Measurements from ENCODE around the gene KRTAP10-7.
"Not testable (repeated sequence)": the region's sequence is repeated elsewhere in the genome, so short reads cannot be mapped to it uniquely, and the experiment has no call there.

Gene KRTAP10-7

DNA sequence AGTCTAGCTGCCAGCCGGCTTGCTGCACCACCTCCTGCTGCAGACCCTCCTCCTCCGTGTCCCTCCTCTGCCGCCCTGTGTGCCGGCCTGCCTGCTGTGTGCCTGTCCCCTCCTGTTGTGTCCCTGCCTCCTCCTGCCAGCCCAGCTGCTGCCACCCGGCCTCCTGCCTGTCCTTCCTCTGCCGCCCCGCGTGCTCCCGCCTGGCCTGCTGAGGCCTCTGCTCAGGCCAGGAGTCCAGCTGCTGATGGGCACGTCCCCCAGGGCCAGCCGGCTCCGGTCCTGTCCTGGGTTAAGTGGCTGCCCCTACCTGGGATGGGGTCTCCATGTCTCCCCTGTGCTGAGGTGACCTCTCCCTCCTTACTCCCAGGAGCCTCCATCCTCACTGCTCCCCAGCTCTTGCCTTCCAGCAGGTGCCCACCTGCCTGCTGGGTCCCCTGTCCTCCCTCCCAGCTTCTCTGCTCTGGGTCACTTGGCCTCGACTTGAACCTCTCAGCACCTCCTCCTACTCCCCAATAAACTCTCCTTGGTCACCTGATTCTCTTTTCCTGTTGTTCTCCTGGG is 12.4 kb downstream of the KRTAP10-7 start:
- DNase-seq, result no peak

DNA sequence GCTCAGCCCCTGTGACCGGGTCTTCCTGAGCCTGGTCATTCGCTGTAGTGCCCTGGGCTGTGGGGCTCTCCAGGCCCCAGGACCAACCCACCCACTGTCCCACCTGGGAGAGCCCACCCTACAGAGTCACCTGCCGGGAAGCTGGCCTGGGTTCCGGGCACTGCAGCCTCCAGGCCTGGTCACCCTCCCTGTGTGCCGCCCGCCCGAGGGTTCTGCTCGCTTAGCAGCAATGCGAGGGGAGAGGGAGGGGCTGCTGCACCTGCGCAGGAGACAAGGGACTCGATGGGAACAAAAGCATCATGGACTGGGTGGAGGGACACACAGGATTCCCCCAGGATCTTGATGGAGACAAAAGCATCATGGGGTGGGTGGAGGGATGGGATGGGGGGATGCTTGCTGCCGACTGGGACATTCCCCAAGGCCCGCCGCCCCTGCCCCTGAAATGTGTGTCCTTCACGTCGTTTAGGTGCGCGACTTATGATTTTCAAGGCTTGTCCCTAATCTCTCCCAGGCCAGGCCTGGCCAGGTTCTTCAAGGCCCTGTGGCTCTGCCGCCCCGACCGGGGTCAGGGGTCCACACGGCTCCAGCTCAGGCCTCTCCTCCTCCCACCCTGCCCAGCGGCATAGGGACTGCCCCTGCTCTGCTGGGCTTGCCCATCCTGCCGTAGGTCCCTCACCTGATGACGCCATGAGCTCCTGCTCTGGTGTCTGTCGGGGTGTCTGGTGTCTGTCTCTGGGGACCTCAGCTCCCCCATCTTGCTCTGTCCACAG is 13.2 kb downstream of the KRTAP10-7 start:
- DNase-seq, result no peak

DNA sequence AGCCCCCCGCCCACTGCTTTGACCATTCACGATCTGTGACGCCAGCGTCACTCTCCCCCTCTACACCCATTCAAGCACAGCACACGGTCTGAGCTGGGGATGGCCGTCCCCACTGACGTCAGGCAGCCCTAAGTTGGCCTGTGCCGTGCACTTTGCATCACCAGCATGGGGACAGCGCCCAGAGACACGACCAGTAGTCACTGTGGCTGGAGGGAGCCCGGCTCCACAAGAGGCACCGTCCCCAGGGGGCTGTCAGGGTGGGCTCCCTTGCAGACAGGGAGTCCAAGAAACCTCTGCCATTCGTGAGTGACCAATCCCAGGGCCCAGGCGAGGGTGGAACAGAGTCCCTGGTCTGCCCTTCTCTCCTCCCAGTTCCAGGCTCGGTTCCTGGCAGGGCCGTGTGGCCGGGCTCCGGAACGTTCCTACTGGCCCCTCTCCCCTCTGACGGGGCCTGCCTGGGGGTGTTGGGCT is 13.8 kb downstream of the KRTAP10-7 start:
- DNase-seq, result no peak

DNA sequence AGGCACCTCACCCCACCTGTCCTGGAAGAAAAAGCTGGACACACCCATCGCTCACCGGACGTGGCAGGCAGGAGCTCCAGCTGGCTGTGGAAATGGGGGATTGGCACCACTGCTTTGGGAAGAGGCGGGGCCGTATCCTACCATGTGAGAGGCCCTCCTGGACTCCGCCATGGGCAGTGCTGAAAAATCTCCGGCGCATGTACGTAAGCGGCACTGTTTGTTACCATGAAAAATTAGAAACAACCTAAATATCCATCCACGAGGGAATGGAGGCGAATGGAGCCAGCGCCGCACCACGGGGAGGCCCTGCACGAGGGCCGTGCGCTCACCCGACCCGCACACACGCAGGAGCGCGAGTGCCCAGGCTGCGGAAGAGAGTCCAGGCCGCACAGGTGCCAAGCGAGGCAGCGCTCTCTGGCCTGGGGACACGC is 14.6 kb downstream of the KRTAP10-7 start:
- no peak for DNase-seq

DNA sequence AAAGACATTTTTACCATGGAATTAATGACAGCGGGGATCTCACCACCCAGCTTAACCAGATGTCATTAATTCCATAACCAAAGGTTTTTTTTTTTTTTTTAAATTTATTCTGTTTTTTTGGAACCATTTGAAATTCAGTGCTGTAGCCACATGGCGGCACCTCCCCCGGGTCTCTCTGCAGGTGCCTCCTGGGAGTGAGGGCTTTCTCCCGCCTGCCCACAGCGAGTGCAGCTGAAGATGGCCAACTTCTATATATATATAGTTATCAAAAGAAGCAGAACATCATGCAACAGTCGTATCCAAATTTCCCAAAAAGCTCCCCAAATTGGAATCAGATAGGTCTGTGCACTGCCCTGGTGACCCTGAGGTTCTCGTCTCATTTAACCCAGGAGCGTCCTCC is 15.1 kb downstream of the KRTAP10-7 start:
- DNase-seq, result no peak

DNA sequence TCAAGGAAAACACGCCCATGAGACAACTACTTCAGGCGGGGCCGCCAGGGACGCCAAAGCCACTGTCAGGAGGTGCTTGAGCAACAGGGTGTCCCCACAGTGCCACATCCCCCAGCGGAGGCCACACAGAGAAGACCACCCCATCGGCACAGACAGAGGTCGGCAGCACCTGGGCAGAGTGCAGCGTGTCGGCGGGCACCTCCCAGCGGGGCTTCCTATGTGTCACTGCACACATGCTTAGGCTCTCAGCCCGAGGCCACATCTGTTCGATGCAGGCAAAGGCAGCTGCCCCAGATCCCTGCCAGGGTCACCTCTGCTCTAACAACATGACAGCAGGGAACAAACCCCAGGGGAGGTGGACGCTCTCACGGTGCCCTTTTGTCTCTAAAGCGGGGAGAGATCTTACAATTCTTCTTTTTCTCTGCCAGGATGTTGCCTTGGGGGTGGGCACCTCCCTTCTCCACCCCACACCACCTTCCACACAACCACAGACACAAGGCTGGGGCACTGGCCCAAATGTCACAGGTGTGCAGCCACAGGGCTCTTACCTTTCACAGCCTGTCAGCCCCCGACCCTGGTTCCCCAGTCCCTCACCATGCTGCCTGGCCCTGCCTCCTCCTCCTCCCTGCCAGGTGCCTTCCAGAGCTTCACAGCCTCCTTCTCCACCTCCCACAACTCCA is 15.7 kb downstream of the KRTAP10-7 start:
- peak; percentile 30 for DNase-seq

DNA sequence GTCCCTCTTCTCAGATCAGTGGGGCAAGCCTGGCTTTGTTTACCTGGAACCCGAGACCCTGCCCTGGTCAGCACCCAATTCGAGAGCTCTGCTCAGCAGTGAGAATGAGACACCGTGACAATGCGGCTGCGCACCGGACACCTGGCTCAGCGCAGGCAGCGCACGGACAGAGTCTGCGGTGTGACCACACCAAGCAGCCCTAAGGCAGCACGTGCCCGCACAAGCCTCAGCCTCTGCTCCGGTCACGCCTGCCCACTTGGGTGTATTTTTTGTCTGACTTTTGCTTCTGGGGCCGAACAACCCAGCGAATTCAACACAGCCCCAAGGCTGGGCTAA is 16.2 kb downstream of the KRTAP10-7 start:
- no peak for DNase-seq

DNA sequence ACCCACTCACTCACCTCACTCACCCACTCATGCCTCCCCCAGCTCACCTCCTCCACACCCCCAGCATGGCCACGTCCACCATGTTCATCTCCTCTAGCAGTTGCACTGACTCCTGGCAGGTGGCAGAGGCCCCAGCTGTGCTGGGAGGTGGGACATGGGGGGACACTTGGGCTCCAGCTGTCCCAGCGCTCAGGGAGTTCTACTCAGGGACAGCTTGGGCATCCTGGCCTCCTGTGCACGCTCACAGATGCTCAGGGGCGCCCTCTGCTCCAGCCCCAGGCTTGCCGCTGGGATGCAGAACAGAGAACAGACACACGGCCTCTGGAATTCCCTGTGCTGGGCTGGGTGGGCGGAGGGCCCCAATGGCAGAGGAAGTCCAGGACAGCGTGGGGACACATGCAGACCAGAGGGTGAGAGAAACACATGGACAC is 16.7 kb downstream of the KRTAP10-7 start:
- no peak for DNase-seq

DNA sequence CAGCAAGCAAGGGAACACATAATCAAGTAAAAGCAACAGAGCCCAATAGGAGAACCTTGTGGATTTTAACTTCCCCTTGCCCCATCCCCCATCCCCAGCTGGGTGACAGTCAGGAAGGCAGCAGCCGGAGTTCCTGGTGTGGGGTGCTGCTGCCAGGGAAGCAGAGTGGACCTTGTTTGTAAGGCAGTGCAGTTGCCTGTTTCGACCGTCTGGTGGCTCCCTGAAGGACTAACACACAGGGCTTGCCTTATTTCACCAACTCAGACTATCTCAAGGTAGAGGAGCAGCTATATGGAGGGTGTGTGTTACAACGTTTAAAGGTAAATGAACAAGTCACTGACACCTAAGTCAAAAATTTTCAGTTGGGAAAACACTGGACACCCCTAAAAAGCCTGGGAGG is 18.1 kb downstream of the KRTAP10-7 start:
- DNase-seq, result no peak

DNA sequence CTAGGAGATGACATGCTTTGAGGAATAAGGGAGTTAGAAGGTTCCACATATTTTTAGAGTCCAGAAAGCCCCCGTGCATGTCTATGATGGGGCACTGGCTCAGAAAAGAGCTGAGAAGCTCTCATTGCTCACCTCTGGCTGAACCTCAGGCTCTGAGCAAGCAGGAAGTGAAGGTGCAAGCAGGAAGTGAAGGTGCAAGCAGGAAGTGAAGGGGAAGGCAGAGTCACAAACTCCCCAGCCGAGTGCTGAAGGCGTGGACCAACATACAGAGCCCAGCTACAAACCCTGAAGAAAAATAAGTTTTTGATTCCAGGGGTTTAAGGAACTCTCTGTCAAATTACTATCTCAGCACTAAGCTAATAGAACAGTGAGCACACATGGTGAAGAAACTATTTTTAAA is 18.5 kb downstream of the KRTAP10-7 start:
- no peak for DNase-seq

DNA sequence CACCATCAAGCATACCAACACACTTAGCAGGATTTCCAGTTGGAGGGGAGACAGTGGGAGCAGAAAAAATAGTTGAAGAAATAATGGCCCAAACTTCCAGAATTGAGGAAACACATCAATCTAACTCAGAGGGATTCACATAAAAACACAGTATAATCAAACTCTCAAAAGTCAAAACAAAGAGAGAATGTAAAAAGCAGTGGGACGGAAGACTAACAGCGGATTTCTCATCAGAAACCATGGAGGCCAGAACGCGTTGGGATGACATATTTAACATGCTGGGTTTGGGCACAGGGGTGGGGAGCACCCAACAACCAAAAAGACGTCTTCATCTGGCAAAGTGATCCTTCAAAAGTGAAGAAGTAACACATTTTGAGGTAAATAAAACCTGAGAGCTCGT is 19.5 kb downstream of the KRTAP10-7 start:
- DNase-seq, result no peak

DNA sequence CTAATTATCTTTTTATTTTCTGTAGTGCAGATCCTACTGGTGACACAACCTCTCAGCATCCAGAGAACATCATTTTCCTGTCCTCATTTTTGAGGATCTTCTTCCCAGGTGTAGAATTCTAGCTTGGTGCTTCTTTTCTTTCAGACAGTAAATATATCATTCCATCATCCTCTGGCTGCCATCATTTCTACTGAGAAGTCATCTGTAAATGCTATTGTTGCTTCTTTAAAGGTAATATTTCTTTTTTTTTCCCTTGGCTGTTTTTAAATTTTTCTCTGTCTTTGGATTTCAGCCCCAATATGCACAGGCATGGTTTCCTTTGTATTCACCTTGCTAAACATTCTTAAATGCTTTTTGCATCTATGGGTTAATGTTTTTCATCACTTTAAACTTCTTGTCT is 23.2 kb downstream of the KRTAP10-7 start:
- no peak for DNase-seq

DNA sequence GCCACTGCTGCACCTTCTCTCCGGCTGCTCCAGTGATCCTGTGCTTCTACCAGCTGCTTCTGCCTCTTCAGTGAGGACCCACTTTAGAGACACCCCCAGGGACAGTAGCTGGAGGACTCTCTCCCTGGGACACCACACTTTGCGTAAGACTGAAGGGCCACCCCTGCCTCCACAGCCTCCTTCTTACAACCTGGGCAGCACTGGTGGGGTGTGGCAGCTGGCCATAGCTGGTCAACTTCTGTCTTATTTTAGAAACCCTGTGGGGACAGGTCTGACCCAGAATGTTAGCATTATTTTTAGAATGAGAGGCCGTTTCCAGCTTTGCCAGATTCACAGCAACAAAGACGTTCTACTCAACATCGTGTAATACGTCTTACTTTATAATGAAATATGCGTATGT is 25.4 kb downstream of the KRTAP10-7 start:
- DNase-seq, result no peak

DNA sequence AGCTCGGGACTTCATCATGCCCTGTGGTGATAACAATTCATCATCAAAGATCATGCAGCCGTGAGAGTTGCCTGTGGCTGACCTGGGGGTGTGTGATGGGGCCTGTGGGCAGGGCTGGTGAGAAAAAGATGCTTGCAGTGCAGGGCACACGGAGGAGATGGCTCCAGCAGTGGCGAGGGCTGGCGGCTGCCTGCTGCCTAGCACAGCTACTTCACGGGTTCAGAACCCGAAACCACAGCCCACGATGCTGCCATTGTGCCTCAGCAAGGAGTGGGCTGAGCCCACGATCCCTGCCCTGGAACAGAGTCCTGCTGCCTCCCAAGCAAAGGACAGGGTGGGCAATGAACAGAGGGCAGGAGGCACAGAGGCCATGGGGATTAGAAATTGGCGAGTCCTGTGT is 25.9 kb downstream of the KRTAP10-7 start:
- no peak for DNase-seq

DNA sequence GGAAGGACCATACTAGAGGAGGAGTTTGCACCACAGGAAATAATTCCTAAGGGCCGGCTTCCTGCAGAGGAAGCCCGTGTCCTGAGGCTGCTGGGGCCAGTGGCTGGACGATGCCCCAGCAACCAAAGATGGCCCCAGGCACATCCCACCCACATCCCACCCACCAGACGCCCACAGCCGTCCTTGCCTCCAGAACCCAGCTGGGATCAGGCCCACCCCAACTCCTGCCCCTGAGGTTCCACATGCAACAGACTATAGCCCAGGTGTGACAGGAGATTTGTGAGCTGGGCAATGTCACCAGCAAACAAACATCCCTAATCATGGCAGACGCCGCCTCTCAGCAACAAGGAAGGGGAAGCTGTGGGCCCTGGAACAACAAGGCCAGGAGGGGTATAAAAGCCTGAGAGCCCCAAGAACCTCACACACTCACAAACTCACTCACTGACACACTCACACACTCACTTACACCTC is 26.3 kb downstream of the KRTAP10-7 start, which contains the start of gene KRTAP10-9:
Gene KRTAP10-9, plus strand, starts transcription at position 421 of the 471 bp plus-strand sequence. CDS start 79 bp downstream, outside the sequence.
- no peak for DNase-seq

DNA sequence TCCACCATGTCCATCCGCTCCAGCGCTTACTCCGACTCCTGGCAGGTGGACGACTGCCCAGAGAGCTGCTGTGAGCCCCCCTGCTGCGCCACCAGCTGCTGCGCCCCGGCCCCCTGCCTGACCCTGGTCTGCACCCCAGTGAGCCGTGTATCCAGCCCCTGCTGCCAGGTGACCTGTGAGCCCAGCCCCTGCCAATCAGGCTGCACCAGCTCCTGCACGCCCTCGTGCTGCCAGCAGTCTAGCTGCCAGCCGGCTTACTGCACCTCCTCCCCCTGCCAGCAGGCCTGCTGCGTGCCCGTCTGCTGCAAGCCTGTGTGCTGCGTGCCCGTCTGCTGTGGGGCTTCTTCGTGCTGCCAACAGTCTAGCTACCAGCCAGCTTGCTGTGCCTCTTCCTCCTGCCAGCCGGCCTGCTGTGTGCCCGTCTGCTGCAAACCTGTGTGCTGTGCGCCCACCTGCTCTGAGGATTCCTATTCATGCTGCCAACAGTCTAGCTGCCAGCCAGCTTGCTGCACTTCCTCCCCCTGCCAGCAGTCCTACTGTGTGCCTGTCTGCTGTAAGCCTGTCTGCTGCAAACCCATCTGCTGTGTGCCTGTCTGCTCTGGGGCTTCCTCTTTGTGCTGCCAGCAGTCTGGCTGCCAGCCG is 26.9 kb downstream of the KRTAP10-7 start:
- not testable (repeated sequence) for DNase-seq

DNA sequence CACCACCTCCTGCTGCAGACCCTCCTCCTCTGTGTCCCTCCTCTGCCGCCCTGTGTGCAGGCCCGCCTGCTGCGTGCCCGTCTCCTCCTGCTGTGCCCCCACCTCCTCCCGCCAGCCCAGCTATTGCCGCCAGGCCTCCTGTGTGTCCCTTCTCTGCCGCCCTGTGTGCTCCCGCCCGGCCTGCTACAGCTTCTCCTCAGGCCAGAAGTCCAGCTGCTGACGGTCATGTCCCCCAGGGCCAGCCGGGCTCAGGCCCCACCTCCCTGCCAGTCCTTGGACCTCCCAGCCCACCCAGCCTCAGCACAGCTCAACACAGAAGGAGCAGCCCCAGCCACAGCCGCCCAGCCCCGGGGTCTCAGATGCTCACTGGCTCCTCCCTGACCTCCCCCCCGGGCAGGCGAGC is 27.4 kb downstream of the KRTAP10-7 start:
- not testable (repeated sequence) for DNase-seq

DNA sequence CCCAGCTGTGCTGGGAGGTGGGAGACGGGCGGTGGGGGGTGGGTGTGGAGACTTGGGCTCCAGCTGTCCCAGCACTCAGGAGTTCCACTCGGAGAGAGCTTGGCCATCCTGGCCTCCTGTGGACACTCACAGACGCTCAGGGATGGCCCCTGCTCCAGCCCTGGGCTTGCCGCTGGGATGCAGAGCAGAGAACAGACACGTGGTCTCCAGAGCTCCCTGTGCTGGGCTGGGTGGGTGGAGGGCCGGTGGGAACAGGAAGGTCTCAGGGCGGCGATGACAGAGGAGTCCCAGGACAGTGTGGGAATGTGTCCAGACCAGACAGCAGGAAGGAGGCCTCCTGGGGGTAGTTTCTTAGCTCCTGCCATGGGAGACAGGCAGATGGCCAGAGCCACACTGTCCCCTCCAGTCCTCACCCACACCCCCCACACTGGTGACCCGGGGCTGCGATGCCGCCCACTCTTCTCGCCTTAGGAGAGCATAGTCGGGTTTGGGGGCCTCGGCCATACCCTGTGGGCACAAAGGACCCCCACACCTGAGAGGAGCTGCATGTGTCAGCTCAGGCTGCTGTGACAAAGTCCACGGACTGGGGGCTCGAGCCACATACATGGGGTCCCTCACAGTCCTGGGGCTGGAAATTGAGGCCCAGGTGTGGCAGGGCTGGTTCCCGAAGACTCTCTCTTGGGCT is 28.5 kb downstream of the KRTAP10-7 start:
- no peak for DNase-seq

DNA sequence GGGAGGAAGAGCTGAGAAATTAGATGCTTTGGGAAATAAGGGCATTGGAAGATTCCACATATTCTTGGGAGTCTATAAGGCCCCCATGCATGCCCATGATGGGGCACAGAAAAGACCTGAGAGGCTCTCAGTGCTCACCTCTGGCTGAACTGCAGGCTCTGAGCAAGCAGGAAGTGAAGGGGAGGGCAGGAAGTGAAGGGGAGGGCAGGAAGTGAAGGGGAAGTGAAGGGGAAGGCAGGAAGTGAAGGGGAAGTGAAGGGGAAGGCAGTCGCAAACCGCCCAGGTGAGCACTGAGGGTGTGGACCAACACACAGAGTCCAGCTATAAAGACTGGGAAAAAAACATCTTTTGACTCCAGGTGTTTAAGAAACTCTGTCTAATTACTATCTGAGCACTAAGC is 30.0 kb downstream of the KRTAP10-7 start:
- no peak for DNase-seq

DNA sequence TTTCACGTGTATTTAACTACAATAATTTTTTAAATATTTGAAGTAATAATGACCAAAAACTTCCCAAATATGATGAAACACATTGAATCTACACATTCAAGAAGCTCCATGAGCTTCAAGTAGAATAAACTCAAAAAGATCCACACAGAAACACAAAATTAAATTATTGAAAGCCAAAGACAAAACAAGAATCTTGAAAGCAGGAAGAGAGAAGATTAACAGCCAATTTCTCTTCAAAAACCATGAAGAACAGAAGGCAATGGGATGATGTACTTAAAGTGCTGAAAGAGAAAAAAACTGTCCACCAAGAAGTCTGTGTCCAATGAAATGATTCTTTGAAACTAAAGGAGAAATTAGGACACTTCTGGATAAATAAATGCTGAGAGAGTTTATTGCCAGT is 31.7 kb downstream of the KRTAP10-7 start:
- no peak for DNase-seq

DNA sequence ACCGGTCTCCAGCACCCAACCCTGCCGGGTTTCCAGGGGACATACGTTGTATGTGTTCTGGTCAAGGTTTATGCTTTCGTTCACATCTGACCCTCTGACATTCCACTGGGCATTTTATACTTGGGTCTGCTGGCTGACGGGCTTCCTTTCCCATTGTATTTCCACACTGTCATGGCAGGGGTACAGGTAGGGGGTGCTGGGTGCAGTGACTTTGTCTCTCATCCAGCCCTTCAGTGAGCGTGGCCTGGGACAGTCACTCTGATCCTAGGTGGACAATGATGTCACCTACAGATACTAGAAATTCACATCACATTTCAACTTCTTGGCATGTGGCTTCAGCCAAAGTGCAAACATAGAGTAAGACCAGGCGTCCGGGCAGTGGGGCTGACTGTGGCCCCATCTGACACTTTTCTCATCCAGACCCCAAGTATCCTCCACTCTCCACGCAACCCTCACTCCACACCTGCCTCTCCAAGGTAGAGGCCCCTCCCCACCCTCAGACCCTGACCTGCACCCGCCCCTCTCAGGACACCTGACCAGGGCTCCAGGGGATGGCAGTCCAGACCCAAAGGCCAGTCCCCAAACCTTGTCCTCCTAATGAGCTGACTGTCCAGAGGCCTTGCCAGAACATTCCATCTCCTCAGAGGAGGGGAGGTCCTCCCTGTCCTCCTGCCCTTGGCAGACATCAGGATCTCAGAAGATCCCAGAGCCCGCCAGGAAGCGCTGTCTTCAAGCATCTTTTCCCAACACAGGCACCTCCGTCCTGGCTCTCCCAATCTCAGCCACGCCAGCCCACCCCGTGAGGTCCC is 36.0 kb downstream of the KRTAP10-7 start:
- no peak for DNase-seq

All from NCI-H1694 treated with DMSO at 0.1 percent for 48 hours (cell line).